HUDEP-2 (cell line): ENCODE results near the gene PTBP2.
A peak's percentile ranks its signal among the peaks of the same experiment; 100 is the strongest.

Source experiments
- DNase-seq, 76 experiments: peaks; one replicate each; lab custom pipeline; 2025; ENCODE audit not compliant: unreplicated experiment in 76 of 76; lab: John Stamatoyannopoulos, UW

The PTBP2 gene

GRCh38 chr1:96721416-96722160 is at the start of gene PTBP2:
PTBP2 (plus strand) TSS chr1:96721784; CDS start chr1:96721865, 81 bp downstream.
- DNase-seq, result peak in 67 of 76 experiments; percentile 6 to 78 (median 56)

- no peak for DNase-seq
Observed at GRCh38 chr1:96674915-96675314, 46.7 kb upstream of the PTBP2 start.

- DNase-seq, result no peak
Observed at GRCh38 chr1:96682056-96682455, 39.5 kb upstream of the PTBP2 start.

- no peak for DNase-seq
Observed at GRCh38 chr1:96683931-96684330, 37.7 kb upstream of the PTBP2 start.

DNA sequence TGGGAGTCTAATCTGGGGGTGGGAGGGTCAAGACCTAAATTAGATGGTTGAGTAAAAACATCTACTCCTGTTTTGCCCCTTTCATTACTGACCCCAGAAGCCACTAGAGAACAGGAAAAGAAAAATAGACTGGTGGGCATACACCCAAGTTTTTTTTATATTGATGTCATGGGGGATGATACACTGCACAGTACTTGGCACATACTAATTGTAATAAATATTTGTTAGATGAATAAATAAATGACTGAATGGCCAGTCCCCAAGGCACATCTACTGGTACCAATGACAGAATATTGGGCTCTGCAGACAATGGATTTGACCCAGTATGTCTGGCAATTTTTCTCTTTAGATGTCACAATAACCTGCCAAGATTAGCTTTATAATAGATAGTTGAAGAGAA is 36.8 kb upstream of the PTBP2 start:
- DNase-seq, result no peak

- DNase-seq, result no peak
Observed at GRCh38 chr1:96688767-96689166, 32.8 kb upstream of the PTBP2 start.

- no peak for DNase-seq
Observed at GRCh38 chr1:96695954-96696353, 25.6 kb upstream of the PTBP2 start.

GRCh38 chr1:96698342-96698983 is 23.1 kb upstream of the PTBP2 start:
- DNase-seq, result no peak

GRCh38 chr1:96703186-96703585 is 18.4 kb upstream of the PTBP2 start:
- DNase-seq, result no peak

DNA sequence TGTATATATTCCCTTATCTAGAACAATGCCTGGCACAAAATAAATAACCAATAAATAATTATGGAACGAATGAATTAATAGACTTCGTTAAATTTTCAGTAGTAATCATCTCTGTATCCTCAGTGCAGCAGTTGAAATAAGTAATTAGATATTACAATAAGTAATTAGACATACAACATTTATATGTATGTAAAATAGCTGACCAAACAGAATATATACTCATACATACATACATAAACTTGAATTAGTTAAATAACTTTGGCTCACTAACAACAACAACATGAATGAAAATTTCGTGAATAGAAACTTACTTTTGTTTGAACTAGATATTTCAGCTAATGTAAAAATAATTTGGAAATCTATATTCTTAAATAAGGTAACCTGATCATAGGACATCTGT is 14.6 kb upstream of the PTBP2 start:
- DNase-seq, result no peak

- DNase-seq, result no peak
Observed at GRCh38 chr1:96708482-96708881, 13.1 kb upstream of the PTBP2 start.

DNA sequence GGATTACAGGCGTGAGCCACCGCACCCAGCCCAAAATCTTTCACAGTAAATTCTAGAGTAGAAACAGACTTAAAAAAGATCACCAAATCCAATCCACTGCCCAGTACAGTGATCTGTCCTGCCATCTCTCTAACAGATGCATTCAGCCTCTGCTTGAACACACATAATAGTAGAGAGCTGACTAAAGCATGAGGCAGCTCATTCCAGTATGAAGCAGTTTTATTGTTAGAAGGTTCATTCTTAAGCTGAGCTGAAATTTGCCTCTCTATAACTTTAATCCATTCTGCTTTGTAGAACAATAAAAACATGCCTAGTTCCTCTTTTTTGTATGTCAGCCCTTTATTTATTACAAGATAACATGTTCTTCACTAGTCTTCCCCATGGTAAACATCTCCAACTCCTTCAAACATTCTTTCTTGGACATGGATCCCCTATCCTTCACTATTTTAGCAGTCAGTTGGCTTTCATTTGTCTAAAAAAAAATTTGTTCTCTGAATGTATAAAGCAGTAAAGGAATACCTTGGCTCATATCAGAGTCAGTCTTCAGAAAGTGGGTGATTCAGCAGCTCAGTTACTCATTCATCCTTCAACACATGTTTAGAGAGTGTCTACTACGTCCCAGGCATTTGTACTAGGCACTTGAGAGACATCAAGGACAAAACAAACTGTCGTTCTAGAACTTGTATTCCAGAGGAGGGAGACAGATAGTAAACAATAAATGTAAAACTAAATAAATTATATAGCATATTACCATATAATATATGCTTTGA is 10.7 kb upstream of the PTBP2 start:
- DNase-seq, result no peak

GRCh38 chr1:96713649-96714048 is 7.9 kb upstream of the PTBP2 start:
- no peak for DNase-seq

- DNase-seq, result no peak
Observed at GRCh38 chr1:96714881-96715280, 6.7 kb upstream of the PTBP2 start.

DNA sequence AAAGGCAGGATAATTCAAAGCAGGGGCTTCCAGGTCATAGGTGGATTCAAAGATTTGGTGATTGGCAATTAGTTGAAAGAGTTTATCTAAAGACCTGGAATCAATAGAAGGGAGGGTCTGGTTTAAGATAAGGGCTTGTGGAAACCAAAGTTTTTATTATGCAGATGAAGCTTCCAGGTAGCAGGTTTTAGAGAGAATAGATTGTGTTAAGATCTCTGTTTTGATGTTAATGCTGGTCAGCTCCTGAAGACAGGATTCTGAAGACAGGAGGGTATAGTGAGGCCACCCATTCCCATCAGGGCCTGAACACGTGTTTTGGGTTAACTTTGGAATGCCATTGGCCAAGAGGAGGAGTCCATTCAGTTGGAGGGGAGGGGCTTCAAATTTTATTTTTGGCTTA is 6.1 kb upstream of the PTBP2 start:
- DNase-seq, result no peak

- DNase-seq, result peak in 1 of 76 experiments; percentile 18
Observed at GRCh38 chr1:96721053-96721415, 550 bp upstream of the PTBP2 start.

DNA sequence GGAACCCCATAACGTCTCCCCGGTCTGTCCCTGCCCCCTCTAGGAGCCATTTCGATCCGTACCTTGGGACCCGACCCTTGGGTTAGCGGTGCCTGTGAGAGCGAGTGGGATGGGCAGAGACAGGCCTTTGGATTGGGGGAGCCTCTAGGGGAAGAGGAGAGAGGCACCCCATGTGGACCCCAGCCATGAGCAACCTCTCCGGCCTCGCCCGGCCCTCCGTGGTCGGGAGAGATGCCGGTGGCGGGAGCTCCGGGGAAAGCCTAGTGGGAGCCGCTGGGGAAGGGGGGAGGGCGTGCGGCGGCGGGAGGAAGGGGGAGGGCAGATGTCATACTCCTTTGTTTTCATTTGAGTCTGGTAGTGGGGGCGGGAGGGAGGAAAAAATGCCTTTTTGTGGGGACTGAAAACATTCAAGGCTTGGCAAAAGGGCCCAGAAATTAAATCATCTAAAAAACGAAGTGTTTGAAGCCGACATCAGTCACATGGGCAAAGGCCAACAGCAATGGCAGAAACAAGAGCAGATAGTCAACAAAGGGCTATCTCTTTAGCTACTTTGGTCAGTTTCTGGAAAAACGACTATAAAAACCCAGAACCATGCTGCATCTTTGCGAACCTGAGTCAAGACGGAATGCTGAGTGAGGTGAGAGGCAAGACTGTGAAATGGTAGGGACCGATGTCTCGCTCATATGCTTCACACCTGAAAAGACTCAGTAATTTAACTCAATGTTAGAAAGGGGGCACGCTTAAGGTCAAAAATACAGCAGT is 758 bp downstream of the PTBP2 start:
- peak in 42 of 76 experiments; percentile 2 to 72 (median 36) for DNase-seq

DNA sequence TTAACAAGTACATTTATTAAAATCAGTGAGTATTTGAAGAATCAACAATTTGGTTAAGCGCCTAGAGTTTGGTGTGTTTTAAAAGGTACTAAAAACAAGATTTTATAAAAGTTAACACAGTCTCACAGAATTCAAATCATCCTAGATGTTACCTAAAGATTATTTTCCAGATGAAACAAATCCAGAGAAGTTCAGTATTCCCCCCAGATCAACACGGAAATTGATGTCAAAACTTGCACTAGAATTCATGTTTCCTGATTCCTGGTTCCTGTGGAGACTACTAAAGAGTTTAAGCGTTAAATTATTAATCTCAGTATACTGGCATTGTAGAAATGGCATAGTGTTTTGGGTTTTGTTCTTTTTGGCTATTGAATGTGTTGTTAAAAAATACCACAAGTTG is 1.4 kb downstream of the PTBP2 start:
- no peak for DNase-seq

- peak in 1 of 76 experiments; percentile 3 for DNase-seq
Observed at GRCh38 chr1:96723377-96723776, 1.8 kb downstream of the PTBP2 start.

- DNase-seq, result no peak
Observed at GRCh38 chr1:96723936-96724335, 2.4 kb downstream of the PTBP2 start.

- no peak for DNase-seq
Observed at GRCh38 chr1:96727860-96728259, 6.3 kb downstream of the PTBP2 start.
